ENCODE results near the gene DOK5.

- TF ChIP-seq CTCF (conservative IDR thresholded peaks at IDR 0.05; ENCODE audit: low read depth, low read length) = no peak
- no peak for TF ChIP-seq USF2 (IDR thresholded peaks at IDR 0.05; ENCODE audit: low read depth, low read length)
- no peak for TF ChIP-seq CEBPB (IDR thresholded peaks at IDR 0.05; ENCODE audit: low read depth, low read length)
- no peak for TF ChIP-seq POLR2A (IDR thresholded peaks at IDR 0.05; ENCODE audit: low read depth, low read length)
- no peak for TF ChIP-seq RFX5 (IDR thresholded peaks at IDR 0.05; ENCODE audit: low read depth, low read length)
- TF ChIP-seq FOS (IDR thresholded peaks at IDR 0.05; ENCODE audit: low read depth, low read length) = no peak
- no peak for TF ChIP-seq MAZ (IDR thresholded peaks at IDR 0.05; ENCODE audit: borderline replicate concordance, low read depth, low read length)
- TF ChIP-seq RAD21 (IDR thresholded peaks at IDR 0.05; ENCODE audit: low read length) = no peak
- no peak for TF ChIP-seq SMC3 (IDR thresholded peaks at IDR 0.05; ENCODE audit: low read depth, low read length)
- no peak for TF ChIP-seq CHD1 (IDR thresholded peaks at IDR 0.05; ENCODE audit: low read depth, low read length)
- no peak for TF ChIP-seq MAFK (IDR thresholded peaks at IDR 0.05; ENCODE audit: low read depth, low read length)
Observed at GRCh38 chr20:54620611-54621010, 145.2 kb downstream of the DOK5 start.
